Measurements from ENCODE around the gene CLHC1. TPM values are rescaled to one million over a fixed set of nuclear protein-coding genes. Genes with fewer than 3 reads are reported as not detected.

Gene CLHC1
- total RNA-seq, 1 donor from 2014 or later = 8.6 TPM

DNA sequence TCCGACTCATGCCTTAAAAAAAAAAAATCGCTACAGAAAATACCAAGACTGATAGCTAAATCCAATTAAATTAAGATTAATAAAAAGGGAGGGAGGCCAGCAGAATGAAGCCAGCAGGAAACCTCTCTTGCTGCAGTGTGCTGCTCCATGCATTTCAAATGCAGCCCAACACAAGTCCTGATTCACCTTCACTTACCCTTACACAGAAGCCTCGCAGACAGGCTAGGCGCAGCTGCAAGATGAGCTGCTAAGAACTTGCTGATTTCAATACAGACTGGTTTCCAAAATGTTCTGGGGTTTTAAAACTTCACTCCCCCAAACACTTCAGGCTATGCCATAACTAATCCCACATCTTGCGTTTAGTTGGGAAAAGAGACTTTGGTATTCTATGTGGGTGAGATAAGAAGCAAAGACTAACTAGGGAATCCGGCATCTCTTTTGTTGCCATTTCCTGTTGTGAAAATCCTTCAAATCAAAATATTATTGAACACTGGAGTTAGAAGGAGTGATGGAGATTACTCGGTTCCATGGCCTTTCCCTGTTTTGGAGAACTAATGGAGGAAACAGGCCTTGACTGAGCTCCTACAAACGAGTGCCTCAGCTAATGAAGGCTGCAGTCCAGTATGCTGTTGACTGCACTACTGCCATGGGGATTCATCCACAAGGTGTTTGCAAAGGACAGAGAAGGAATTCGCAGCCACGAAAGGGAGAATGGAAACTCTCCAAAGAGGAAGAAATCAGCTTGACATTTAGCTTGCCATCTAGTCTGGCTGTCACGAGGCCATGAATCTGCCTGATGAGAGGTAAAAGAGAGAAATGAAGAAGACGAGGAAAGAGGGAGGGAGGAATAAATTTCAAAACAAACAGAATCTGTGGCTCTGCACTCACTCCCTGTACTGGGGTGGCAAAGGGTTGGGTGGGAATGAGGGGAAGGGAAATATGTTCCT, 67.3 kb downstream of the CLHC1 start:
- no peak for DNase-seq (ENCODE audit: low read depth)
- no peak overlapping the region for H3K4me3 ChIP-seq (ENCODE audit: low read depth, low read length)
- TF ChIP-seq, protein P1, sequence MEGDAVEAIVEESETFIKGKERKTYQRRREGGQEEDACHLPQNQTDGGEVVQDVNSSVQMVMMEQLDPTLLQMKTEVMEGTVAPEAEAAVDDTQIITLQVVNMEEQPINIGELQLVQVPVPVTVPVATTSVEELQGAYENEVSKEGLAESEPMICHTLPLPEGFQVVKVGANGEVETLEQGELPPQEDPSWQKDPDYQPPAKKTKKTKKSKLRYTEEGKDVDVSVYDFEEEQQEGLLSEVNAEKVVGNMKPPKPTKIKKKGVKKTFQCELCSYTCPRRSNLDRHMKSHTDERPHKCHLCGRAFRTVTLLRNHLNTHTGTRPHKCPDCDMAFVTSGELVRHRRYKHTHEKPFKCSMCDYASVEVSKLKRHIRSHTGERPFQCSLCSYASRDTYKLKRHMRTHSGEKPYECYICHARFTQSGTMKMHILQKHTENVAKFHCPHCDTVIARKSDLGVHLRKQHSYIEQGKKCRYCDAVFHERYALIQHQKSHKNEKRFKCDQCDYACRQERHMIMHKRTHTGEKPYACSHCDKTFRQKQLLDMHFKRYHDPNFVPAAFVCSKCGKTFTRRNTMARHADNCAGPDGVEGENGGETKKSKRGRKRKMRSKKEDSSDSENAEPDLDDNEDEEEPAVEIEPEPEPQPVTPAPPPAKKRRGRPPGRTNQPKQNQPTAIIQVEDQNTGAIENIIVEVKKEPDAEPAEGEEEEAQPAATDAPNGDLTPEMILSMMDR (conservative IDR thresholded peaks at IDR 0.05; ENCODE audit: low read depth, low read length) = no peak

- DNase-seq (ENCODE audit: low read depth) = no peak
- no peak overlapping the region for H3K4me3 ChIP-seq (ENCODE audit: low read depth, low read length)
- TF ChIP-seq, protein P1 (conservative IDR thresholded peaks at IDR 0.05; ENCODE audit: low read depth, low read length) = no peak
Observed at GRCh38 chr2:55163941-55164390, 68.1 kb downstream of the CLHC1 start.

- no peak overlapping the region for H3K4me3 ChIP-seq (ENCODE audit: low read depth, low read length)
- no peak for DNase-seq (ENCODE audit: low read depth)
- TF ChIP-seq, protein P1 (conservative IDR thresholded peaks at IDR 0.05; ENCODE audit: low read depth, low read length) = no peak
Observed at GRCh38 chr2:55163274-55163721, 68.8 kb downstream of the CLHC1 start.

GRCh38 chr2:55162284-55163006, 69.6 kb downstream of the CLHC1 start:
- DNase-seq (ENCODE audit: low read depth) = no peak
- TF ChIP-seq, protein P1 (conservative IDR thresholded peaks at IDR 0.05; ENCODE audit: low read depth, low read length) = no peak
- no peak overlapping the region for H3K4me3 ChIP-seq (ENCODE audit: low read depth, low read length)

DNA sequence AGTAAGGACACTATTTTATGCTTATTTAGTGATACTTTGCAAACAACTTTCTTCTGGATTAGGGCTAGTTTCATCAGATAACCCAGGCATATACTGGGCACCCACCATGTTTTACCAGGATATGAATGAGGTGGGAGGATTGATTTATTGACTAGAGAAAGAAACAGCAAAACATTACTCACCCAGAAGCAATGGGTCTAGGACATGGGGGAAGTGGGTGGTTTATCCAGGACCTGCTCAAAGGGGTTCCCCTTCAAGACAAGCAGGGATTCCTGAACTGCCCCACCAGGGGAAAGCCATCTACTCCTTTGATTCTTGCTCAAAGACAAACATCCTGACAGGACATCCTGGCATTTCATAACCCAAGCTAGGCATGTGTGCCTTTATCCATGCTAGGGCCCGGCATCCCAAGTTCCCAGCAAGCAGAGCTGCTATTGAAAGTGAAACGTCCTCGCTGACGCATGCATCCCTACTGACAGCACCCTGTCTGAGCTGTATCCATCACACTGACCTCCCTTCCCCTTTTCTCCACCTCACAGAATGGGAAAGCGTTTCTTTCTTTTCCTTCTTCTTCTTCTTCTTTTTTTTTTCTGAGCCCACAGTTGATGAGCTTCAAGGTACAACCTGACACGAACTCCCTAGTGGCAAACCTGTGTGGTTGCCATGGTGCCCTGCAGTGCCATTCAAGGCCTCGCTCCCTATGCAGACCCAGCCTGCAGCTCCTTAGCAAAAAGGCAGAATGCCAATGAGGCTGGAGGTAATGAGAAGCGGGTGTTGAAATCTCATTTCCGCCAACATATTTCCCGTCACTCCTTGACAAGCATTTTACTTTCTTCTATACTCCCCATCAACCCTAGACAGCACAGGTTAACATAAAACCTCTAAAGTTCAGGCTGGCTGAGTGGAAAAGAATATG, 70.5 kb downstream of the CLHC1 start:
- DNase-seq (ENCODE audit: low read depth) = no peak
- no peak overlapping the region for H3K4me3 ChIP-seq (ENCODE audit: low read depth, low read length)
- TF ChIP-seq, protein P1 (conservative IDR thresholded peaks at IDR 0.05; ENCODE audit: low read depth, low read length) = no peak

DNA sequence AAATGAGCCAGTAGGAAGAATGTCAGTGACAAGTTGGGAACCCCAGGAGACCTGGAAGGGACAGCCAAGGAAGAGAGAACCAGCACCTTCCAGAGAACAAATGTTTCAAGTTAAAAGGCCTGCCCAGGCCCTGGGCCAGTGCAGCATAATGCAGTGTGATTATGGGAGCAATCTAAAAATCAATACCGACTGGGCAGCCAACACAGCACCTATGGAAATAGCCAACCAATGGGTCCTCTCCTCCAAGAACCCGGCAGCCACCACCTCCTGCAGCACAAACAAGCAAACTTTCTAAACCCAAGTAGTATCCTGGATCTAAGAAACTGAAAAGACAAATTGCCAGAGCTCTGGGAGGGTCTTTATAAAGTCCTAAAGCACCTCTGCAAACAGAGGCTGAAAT, 71.7 kb downstream of the CLHC1 start:
- no peak for DNase-seq (ENCODE audit: low read depth)
- TF ChIP-seq, protein P1 (conservative IDR thresholded peaks at IDR 0.05; ENCODE audit: low read depth, low read length) = no peak
- no peak overlapping the region for H3K4me3 ChIP-seq (ENCODE audit: low read depth, low read length)
